GM21529 (cell line): Measurements from ENCODE around the gene MSX2.

ENCODE experiments used
- ATAC-seq: cut with Tn5 transposase; IDR thresholded peaks from one replicate; pipeline ENCODE4 v1.9.1; 2021; ENCODE audit not compliant: unreplicated experiment

MSX2 gene

DNA sequence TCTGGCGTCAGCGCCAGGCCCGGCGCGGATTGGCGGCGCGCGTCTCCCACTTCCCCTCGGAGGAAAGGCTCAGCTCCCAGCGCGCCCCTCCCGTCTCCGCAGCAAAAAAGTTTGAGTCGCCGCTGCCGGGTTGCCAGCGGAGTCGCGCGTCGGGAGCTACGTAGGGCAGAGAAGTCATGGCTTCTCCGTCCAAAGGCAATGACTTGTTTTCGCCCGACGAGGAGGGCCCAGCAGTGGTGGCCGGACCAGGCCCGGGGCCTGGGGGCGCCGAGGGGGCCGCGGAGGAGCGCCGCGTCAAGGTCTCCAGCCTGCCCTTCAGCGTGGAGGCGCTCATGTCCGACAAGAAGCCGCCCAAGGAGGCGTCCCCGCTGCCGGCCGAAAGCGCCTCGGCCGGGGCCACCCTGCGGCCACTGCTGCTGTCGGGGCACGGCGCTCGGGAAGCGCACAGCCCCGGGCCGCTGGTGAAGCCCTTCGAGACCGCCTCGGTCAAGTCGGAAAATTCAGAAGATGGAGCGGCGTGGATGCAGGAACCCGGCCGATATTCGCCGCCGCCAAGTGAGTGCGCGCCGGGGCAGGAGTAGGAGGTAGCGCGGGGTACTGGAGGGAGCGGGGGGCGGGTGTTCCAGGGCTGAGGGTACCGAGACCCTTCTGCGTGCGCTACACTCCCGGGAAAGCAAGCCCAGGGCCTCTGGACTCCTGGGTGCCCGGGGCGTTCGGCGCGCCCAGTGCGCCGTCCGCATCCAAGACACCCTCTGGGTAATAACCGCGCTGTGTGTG is at the start of gene MSX2:
Gene MSX2 (plus strand): TSS at position 99 of the 777 bp plus-strand sequence. CDS start 78 bp downstream, at position 177.
- no peak for ATAC-seq

DNA sequence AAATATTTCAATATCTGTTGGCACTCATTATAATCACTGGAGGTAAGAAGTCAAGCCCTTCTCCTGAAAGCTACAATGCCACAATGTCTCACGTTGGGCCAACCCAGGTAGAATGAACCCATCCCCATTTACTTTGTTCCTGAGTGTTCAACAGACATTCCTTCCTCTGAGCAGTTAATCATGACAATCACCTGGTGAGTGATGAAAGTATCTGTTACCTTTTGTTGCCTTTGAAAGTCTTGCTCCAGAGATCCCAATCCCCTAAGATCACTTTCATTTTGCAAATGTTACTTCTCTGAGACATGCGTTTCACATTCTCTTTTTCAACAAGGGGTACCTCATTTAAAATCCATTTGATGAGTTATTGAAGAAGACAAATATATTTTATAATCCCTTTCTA is 49.3 kb upstream of the MSX2 start:
- no peak for ATAC-seq

DNA sequence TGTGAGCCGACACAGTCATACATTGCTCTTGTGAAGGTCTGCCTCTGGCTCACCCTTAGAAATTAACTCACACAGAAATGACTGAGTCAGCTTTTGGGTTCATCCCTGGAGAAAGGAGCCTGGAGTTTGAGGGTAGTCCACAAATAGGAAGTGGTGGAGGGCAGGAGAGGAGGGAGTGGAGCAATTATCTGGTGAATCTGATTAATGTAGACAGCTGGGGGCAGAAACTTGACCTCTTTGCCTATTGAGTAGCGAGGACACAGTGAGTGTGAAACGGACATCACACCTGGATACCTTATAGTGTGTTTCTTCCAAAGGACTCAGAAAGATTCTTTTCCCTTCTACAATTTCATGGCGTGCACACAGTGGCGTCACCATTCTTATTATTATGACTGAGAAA is 48.5 kb upstream of the MSX2 start:
- no peak for ATAC-seq

- ATAC-seq, result no peak
Measured at GRCh38 chr5:174678107-174678506, 46.3 kb upstream of the MSX2 start.

DNA sequence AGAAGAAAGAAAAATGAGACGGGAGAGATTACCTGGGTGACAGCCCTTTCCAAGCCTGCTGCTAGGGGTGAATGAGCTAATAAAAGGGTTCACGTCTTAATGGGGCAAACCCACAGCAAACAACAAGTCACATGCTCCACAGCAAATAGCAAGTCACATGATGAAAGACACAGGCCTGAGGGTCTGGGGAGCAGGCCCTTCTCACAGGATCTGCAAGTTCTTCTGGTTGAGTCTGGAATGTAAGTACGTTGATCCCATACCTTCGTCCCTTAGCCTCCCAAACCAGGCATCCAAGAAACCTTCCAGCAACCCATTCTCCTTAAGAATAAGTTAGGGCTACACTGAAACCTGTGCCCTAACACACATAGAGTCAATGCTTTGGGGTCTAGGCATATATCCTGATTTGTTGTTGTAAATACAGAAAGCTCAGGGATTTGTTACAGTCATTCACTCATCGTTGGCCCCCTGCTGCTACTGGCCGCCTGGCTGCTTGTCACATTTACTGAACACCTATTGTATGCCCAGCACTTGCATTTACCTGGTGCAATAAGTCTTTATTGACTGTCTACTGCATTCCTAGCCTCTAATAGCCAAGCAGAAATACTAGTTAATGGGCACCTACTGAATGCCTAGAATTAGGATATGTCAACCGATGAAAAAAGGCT is 43.3 kb upstream of the MSX2 start:
- no peak for ATAC-seq

- no peak for ATAC-seq
Measured at GRCh38 chr5:174687503-174687902, 36.9 kb upstream of the MSX2 start.

DNA sequence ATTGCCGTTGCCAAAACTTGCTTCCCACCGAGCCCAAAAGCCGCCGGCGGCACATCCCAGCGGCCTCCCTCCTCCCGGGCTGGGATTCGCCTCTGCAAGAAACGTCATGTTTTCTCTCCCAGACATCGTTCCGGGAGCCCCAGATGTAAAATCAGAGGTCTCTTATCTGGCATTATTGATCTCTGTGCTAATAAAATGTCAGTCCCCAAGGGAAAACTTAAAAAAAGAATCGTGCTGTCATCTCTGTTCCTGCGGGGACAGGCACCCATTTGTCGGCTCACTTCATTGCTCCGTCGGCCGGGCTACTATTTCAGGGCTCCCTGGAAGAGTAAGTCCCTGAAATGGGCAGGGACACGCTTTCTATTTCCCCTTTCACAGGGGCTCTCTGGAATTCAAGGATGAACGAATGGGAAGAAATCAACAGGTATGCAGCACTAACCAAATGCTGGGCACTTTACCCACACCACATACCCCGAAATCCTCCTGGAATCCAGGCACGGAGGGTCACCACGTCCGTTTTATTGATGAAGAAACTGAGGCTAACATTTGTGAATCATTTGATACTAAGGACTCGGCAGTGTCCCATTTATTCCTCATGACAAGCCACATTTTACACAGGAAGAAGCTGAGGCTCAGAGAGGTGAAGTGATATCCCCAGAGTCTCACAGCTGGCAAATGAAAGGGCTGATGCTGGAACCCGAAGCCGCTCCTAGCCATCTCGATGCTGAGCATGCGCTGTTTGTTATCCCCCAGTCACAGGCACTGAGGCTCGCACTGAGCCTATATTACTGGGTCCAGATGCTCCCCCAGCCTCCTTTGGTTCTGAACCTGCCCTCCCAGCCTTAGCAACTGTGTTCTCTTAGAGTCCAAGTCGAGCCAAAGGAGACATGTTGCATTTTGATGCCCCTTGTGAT is 35.7 kb upstream of the MSX2 start:
- ATAC-seq, result no peak

DNA sequence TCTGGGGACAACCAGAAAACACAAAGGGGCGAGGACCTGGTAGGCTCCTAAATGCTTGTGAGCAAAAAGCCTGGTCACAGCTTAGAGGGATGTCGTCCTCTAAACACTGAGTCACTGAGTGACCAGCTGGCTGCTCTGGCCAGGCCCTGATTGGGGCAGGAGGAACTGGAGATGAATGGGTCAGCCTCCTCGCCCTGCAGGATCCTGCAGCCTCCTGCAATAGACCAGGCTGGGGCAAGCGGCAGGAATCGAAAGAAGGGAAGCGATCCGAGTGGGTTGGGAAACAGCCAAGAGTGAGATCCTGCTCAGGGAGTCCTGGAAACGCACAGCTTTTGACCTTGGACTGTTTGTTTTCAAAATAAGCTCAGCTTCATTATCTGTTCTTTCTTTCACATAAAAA is 34.1 kb upstream of the MSX2 start:
- ATAC-seq, result no peak

DNA sequence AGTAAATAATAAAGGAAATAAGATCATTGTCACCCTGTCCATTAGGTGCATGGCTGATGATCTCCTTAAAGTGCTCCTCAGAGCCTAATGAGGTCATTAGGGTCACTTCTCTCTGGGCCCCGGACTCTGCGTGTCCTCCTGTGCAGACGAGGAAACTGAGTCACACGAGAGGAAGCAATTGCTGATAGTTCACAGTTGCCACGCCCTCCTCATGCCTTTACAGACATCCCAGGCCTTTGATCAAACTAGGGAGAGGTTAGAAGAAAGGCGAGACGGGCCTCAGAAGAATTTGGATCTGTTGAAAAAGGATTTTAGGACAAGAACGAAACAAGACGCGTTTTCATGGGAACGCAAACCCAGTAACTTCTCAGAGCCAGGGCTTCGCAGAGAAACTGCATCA is 32.0 kb upstream of the MSX2 start:
- no peak for ATAC-seq

- no peak for ATAC-seq
Measured at GRCh38 chr5:174692982-174693422, 31.4 kb upstream of the MSX2 start.

GRCh38 chr5:174693697-174694385 is 30.5 kb upstream of the MSX2 start:
- ATAC-seq, result no peak

DNA sequence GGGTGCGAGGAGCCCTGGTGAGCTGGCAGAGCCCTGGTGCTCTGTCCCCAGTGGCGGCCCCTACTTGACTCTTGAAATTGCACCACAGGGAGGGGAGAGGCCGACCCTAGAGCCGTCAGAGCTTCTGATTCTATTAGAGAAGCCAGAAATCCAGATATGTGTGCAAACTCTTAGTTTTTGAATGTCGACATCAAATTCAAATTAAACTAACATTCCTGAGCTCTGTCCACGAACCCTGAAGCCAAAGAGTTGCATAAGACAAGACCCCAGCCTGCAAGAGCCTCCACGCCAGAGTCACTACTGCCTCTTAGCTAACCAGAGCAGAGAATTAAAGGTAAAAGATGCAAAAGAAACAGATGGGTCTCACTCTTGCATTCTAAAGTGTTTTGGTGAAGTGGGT is 29.8 kb upstream of the MSX2 start:
- ATAC-seq, result no peak

- no peak for ATAC-seq
Measured at GRCh38 chr5:174698156-174698555, 26.2 kb upstream of the MSX2 start.

GRCh38 chr5:174699131-174699530 is 25.3 kb upstream of the MSX2 start:
- ATAC-seq, result no peak

GRCh38 chr5:174706997-174707572 is 17.3 kb upstream of the MSX2 start:
- ATAC-seq, result no peak

DNA sequence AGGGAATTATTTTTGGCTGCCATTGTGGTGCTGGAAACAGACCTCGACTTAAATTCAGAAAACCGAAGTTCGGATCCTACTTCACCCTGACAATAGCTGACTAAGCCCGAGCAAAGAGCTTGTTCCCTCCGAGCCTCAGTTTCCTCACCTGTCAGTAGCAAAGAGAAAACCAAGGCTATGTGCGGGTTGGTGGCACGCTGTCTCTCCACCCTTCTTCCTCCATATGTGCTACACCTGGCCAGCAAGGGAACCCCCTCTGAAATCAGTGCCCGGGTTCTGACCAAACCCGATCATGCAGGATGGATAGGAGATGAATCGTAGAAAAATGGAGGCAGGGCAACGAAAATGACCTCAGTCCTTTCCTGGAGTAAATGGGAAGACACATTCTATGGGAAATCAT is 16.7 kb upstream of the MSX2 start:
- ATAC-seq, result no peak

DNA sequence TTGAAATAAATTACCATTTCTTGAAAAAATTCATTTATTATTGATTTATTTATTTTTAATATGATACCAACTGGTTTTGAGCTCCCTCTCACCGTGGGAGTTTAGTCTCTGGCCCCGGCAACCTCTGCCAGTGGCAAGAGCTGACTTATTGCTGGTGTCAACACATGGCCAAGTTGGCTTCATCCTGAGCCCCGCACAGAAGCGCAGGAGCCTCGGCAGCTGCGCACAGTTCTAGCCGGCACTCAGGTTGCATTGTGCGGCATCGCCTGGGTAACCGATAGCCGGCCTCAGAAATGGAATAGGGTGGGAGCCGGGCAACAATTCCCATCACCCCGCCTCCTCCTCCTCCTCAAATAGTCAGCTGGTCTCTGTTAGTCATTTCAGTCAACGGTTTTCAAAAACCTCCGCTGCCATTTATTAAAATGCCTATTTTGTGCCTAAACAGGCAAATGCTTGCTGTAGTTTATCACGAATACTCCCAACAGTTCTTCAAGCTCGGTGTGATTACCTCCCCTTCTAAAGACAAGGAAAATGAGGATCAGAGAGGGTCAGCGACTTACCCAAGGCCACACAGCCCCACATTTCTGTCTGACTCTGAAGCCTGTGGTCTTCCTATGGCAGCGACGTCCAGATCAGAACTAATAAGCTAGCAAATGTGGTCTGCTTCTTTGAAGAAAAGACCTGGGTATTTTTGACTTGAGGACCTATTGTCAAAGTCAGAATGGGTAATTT is 15.7 kb upstream of the MSX2 start:
- no peak for ATAC-seq

- no peak for ATAC-seq
Measured at GRCh38 chr5:174714751-174715150, 9.6 kb upstream of the MSX2 start.

- no peak for ATAC-seq
Measured at GRCh38 chr5:174715804-174716203, 8.6 kb upstream of the MSX2 start.
